ENCODE results near the gene RNF175.

RNF175 gene

DNA sequence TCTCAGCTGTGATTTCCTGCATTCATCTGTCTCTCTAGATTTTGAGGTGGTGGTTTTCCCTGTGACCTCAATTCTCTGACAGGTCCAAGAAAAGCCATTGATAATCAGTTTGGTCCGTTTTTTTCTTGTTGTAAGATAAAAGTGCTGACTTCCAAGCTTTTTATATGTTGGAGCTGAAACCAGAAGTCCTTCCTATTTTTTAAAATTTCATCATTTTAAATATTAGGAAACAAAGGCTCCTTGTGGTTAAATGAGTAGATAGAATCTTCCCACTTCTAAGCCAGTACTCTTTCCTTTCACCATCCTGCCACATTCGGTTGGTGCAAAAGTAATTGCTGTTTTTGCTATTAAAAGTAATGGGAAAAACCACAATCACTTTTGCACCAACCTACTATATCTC, 18.3 kb downstream of the RNF175 start:
- no peak for DNase-seq

DNA sequence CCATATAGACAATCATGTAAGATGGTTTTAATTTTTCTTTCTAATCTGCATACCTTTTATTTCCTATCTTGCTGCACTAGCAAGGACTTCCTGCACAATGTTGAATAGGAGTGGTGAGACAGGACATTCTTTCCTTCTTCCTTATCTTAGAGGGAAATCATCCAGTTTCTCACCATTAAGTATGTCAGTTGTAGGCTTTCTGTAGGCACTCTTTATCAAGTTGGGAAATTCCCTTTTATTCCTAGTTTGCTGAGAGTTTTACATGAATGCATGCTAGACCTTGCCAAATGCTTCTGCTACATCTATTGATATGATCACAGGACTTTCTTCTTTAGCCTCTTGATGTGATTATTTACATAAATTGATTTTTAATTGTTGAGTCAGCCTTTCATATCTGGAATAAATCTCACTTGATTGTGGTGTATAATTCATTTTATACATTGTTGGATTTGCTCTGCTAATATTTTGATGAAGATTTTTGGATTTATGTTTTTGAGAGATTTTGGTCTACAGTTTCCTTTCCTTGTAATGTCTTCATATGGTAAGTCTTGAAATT, 23.8 kb downstream of the RNF175 start:
- no peak for DNase-seq

DNA sequence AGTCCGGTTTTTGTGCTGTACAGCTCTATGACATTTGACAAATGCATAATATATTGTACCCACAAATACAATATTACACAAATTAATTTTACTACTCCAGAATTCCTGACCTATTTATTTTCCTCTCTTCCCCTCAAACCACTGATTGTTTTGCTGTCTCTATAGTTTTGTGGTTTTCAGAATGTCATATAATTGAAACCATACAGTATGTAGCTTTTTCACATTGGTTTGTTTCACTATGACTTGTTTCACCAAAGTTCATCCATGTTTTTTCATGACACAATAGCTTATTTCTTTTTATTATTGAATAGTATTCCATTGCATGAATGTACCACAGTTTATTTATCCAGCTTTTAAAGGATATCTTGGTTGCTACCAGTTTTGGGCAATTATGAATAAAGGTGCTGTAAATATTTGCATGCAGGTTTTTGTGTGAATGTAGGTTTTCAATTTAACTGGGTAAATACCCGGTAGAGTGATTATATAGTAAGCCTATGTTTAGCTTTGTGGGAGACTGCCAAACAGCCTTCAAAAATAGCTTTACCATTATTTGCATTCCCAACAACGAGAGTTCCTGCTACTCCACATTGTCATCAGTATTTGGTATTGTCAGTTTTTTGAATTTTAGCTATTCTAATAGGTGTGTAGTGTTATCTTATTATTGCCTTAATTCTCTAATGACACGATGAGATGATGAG, 25.9 kb downstream of the RNF175 start:
- no peak for DNase-seq

DNA sequence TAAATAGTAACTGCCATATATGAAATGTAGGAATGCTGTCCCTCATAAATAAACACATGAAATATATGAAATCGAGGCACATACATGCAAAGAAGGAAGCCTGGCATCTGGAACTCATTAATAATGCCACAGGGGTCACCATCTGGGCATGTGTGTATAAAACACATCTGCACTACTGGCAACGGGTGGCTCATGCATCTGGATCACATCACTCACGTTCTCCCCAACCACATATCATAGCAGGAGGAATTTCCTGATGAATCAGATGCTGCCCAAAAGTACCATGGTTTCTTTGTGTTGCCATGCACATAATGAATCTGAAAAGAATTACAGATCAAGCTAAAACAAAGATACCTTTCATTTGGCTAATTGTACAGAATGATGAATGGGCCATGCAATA, 28.6 kb downstream of the RNF175 start:
- no peak for DNase-seq

DNA sequence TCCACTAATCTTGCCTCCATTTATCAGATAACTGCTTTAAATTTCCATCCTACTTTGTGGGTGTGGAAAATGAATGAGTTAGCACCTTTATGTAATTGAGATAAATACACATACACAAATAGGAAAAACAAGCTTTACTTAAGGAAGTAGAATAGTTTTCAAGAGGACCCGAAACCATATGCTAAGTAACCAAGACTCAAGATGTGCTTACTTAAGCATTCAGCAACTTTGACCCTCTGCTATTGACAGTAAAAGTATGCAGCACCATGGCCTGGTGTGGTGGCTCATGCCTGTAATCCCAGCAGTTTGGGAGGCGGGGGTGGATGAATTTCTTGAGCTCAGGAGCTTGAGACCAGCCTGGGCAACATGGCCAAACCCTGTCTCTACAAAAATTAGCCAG, 29.9 kb downstream of the RNF175 start:
- no peak for DNase-seq

DNA sequence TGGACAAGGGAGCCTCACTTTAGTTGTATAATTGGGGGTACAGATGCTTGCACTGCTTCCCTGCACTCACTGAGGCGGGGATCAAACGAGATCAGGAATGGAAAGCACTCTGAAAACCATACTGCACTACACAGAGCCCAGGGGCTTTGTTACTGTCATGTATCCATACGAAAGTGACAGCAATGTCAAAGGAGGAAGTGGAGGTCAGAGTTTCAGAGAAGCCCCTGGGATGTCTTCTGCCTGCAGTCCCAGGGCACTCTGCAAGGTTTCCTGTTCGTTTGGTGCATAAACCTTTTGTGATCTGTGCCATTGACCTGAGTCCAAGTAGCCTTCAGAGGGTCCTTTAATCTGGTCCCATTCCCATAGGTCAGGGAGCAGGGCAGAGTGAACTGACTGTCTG, 31.2 kb downstream of the RNF175 start:
- no peak for DNase-seq

DNA sequence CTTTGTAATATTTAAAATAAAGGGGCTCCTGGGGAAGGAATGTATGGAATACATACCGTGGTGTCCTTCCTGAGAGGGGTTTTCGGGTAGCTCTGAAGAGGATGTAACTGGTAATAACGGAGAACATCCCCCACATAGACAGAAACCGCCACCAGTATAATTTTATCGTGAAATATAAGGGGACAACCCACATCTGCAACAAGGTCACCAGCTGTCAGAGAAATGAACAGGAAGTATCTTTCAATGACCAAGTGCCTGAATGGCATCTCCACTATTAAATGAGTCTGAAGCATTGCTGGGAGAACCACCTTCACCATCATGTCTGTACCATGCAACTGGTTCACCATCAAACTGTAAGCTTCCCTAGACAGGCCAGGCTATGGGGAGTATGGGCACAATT, 31.7 kb downstream of the RNF175 start:
- no peak for DNase-seq

DNA sequence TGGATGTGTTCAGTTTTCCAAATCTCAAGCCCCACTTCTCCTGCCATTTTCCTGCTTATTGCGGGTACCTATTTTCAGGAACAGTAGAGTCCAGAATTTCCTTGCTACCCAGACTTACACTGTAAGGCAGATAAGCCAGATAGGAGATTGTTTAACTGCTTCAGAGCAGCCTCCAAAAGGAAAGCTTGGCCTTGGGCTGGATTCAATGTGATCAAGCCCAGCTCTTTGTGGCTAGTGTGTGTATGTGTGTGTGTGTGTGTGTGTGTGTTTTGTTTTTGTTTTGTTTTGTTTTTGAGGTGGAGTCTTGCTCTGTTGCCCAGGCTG, 34.0 kb downstream of the RNF175 start:
- DNase-seq, result no peak

DNA sequence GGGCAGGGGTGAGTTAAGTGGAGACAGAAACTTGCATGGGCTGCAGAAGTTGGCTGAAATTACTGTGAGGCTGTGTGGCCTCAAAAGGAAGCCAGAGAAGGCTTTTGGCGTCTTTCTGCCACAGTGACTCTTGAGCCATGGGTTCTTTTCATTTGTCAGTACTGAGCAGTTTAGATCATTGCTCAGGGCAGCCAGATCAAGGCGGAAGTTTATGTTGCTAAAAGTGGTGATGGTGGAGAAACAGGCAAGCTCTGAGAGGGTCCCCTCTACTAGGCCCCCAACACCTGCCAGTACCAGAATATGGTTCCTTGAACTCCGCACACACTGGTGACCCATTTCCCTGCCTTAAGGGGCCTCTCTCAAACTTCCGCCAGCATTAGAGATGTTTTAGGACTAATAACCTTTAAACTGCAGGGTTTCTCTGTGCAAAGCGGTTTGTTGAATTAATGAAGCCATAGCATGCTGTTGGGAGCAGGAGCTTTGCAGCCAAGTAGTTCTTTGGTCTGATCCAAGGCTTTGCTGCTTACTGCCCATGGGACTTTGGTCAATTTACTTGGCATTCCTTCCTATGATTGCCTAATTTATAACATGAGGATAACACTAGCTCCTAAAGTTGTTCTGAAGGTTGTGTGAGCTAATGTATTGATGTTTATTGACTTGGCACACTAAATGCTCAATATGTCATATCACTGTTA, 34.5 kb downstream of the RNF175 start:
- no peak for DNase-seq

DNA sequence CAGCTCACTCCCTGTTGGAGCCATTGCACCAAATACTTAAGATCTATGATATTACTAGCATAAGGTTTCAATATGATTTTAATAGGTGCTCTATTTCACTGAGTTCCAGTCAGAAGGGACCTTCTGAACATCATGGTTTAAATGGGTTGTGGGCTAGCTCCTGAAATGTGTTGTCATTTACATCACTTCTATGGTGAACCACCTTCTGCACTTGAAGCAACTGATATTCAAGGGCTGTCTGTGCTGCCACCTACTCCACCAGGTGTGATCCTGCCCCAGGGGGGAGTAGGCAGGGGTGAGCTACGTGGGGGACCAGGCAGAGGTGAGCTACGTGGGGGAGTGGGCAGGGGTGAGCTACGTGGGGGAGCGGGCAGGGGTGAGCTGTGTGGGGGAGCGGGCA, 35.2 kb downstream of the RNF175 start:
- no peak for DNase-seq

DNA sequence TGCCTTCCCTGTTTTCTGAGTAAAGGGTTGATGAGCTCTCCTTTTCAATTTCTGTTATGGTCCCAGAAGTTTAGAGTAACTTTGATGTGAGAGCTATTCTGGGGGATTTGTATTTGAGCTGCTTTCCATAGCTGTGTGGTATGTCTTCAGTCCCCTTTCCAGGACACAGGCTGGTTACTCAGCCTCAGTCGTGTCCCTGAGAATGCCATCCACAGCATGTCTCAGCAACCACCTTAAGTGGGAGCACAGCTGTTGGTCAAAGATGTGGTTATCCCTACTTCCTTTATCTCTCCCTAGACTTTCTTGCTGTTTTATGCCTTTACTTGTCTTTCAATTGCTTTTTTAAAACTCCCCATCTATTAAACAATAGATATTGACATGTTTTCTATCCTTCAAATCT, 37.8 kb downstream of the RNF175 start:
- DNase-seq, result no peak

DNA sequence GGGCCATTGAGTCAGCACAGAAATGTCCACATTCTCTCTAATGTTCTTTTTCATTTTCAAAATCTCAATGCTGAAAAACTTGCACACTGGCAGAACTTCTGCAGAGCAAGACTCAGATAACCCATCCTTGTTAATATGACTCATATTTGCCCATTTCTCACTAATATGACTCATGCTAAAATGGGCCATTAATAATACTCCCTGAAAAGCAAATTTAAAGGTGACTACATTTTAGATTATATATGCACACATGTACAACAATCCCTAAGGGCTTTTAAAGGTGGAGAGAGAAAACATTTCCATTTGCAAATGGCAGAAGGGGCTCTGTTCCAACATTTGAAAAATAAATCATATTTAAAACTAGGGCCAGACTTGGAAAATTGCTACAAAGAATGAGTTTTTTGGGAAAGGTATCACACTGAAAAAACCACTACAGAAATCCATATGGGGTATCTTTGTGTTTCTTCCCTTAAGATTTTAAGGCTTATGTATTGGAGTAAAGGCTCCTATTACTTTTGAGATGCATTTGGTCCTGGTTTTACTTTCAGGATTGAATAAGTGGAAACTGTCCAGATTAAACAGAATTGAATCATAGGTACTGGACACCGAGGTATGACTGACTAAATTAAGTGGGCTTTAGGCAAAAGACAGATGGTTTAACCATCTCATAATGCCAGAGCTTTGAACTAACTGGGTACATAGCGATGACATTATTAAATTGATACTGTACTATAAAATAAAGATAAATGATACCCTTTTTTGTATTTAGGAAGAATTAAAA, 45.8 kb downstream of the RNF175 start:
- no peak for DNase-seq

DNA sequence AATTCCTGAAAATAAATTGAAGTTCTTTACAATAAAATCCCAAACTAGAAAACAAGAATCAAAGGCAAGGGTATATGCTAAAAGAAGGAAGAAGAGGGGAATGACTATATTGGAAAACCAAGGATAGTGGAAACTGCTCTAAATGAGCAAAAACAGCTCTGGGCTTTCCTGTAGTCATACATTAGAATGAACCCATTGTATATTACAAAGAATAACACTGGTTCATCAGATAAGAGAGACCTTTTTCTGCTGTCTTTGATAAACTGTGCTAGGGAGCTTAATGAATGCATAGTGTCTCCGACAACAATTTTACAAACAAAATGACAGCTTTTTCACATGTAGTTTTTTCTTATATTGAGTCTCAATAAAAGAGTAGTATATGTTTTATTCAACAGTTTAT, 49.1 kb downstream of the RNF175 start:
- DNase-seq, result no peak

DNA sequence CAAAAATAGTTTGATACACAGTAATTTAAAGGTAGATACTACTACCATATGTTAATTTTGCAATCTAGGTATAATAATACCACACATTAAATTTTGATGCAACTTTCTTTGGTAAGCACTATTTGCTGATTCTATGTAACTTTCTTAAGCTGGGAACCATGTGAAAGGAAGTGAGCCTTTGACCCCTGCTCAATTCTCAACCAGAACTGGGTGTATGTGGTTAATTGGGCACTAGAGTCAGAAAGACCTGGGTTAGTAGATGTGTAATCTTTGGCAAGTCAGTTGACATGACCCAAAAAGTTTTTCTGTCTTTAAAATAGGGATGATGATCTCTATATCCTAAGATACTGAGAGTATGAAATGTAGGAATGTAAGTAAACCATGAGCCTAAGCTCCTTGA, 53.3 kb downstream of the RNF175 start:
- DNase-seq, result no peak

DNA sequence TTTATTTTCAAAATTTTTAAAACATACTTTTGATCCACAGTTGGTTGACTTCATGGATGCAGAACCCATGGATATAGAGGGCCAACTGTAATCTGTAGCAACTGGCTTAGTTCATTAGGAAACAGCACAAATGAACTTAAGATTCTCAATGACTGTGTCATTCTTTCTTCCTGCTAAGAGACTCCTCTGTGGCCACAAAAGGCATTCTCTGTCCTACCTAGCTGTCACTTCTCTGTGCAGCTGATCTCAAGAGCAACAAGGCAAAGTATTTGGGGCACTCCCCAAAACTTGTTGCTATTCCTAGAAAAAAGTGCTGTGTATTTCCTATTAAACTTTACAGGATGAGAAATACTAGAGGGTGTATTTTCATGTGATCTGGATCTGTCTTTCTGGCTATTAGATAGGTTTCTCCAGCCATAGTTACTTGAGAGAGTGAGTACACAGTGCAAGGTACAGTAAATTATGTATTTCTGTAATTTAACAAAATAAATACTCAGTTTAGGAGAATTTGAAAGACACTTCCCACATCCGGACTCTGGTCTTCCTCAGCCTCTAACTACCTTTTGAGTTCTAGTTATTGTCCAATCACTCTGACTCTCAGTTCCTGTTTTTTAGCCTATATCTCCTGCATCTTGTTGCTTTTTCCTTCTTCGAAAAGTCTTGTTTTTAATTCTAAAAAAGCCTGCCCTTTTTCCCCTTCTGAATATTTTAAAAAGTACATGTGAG, 53.9 kb downstream of the RNF175 start:
- no peak for DNase-seq

DNA sequence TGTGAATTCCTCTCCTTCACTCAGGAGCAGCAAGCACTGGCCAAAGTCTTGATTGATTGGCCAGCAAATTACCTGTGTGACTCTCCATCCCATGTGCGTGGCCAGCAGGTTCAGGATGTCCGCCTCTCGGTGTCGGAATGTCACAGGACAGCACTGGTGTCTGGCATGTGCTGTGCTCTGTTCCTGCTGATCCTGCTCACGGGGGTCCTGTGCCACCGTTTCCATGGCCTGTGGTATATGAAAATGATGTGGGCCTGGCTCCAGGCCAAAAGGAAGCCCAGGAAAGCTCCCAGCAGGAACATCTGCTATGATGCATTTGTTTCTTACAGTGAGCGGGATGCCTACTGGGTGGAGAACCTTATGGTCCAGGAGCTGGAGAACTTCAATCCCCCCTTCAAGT, 55.3 kb downstream of the RNF175 start:
- DNase-seq, result no peak

DNA sequence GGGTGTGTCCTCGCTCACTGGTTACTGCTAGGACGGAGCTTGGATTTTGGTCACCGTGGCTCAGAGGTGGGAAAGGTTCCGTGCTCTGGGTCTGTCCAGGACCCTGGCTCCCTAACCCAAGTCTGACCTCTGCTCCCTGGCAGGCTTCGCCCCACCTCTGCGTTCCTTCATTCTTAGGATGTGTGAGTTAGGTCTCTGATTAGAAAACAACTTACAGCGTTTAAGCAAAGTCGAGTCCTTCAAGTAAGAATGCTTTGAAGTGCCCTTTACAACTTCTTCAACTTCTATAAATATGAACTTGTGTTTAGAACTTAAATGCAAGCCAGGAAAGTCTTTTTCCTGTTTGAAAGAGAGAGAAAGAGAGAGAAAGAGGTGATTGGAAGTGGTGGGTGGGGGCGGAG, 74.9 kb downstream of the RNF175 start:
- peak; percentile 27 for DNase-seq

DNA sequence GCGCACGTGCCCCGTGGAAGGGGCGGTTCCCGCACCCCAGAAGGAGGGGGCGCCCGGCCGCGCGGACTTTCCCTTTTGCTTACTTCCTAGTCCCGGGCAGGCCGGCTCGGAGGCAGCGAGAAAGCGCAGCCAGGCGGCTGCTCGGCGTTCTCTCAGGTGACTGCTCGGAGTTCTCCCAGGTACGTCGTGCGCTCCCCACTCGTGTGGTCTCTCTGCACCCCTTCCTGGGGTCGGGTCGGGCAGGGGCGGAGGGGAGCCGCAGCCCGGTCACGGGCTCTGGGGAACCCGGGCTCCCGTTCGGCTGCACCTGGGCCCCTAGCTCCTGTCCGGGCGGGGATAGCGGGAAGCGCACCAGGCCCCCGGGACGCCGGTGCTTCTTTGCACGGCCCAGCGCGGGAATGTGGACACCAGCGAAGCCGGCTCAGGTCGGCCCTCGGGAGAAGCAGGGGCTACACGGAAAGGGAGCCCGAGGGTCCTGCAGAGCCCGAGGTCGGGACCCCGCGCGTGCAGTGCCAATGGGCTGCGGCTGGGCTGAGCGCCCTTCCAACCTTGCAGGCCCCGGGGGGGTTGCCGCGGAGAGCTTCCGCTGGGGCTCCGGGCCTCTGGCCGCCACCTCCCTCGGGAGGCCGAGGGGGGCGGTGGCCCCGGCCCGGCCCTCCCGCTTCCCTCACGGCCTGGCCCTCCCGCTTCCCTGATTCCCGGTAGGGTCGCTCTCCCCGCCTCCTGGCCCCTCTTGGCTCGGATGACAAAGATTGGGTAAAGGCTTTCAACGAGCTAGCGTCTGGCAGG, 75.4 kb downstream of the RNF175 start, which contains the start of gene TLR2:
Gene TLR2 (plus strand): TSS at position 99 of the 789 bp plus-strand sequence. CDS start 18,628 bp downstream, outside the sequence.
- DNase-seq, result peak; percentile 68

DNA sequence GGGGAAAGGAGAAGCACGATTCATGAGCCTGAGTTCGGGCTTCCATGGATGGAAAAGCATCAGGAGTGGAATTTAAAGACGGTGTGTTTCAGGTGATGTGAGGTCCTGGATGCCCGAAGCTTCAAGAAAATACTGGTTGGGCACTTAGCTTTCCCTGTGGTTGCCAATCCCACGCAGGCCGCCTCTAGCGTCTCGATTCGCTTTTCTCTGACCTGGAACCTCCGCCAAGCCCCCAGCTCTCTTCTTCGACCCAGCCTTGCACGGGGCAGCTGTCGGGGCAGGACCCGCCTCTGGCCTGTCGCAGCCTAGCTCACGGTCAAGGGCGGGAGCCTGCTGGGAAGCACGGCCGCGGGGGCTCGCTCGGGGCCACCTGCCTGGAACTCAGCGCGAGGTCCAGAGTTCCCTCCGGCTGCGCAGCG, 76.1 kb downstream of the RNF175 start:
- no peak for DNase-seq

DNA sequence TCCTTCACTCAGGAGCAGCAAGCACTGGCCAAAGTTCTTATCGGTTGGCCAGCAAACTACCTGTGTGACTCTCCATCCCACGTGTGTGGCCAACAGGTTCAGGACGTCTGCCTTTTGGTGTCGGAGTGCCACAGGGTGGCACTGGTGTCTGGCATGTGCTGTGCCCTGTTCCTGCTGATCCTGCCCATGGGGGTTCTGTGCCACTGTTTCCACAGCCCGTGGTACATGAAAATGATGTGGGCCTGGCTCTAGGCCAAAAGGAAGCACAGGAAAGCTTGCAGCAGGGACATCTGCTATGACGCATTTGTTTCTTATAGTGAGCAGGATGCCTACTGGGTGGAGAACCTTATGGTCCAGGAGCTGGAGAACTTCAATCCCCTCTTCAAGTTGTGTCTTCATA, 80.3 kb downstream of the RNF175 start:
- DNase-seq, result no peak

DNA sequence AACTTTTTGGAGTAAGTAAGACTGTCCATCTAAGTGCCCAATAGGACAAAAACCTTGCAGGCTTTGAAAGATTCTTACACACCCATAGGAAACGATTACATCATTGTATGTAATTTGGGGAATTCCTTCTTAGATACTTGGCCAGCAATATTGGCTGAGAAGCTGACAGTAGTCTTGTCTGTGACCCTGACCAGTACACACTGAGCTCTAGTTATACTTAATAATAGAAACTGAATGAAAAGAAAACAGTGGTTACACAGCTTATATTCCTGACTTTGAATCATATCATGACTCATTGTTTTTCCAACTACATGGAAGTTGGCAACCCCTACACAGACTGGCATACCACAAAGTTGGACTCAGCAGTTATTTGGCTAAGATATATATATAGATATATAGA, 82.8 kb downstream of the RNF175 start:
- no peak for DNase-seq

DNA sequence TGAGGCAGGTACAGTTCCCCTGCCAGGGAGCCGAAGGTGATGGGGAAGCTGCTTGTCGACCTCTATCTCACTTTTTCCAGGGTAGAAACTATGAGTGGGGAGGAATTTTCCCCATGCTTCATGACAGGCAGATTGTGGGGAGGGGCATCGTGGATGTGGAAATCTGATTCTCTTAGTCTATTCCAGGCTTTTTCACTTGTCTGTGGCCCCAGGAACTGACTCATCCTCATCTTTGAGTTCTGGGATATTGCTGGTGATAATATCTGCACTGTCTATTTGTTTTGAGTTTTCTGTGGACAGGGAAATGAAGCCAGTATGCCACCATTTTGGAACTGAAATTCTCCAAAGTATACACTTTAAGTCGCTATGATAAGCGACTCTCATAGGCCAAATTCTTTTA, 83.3 kb downstream of the RNF175 start:
- DNase-seq, result no peak

Measured in stimulated activated CD8-positive, alpha-beta memory T cell treated with anti-CD3 and anti-CD28 coated beads, Interleukin-4, amount 100 ng/mL, for 48 hours (primary cell).